Activated T-cell treated with anti-CD3 and anti-CD28 coated beads, Interleukin-2, amount 50 U/mL, for 48 hours (primary cell): ENCODE results near the gene FHAD1.
"Not testable (repeated sequence)": the region's sequence is repeated elsewhere in the genome, so short reads cannot be mapped to it uniquely, and the experiment has no call there.

Source experiments
- DNase-seq, 2 experiments: peaks; one replicate each; pipeline ENCODE4 v3.0.0-alpha.2; 2020

Gene FHAD1

GRCh38 chr1:15277933-15278332 is 30.9 kb downstream of the FHAD1 start:
- DNase-seq = no peak

GRCh38 chr1:15279576-15280230 is 32.7 kb downstream of the FHAD1 start:
- no peak for DNase-seq

GRCh38 chr1:15280416-15280815 is 33.4 kb downstream of the FHAD1 start:
- DNase-seq = no peak

- no peak for DNase-seq
Observed at GRCh38 chr1:15282038-15282437, 35.0 kb downstream of the FHAD1 start.

GRCh38 chr1:15282810-15283474 is 35.9 kb downstream of the FHAD1 start:
- no peak for DNase-seq

GRCh38 chr1:15283526-15283925 is 36.5 kb downstream of the FHAD1 start:
- DNase-seq = no peak

- DNase-seq = no peak
Observed at GRCh38 chr1:15286452-15286851, 39.4 kb downstream of the FHAD1 start.

GRCh38 chr1:15287035-15287979 is 40.3 kb downstream of the FHAD1 start:
- DNase-seq = no peak

GRCh38 chr1:15288173-15288926 is 41.3 kb downstream of the FHAD1 start:
- no peak for DNase-seq

GRCh38 chr1:15289251-15289651 is 42.2 kb downstream of the FHAD1 start:
- DNase-seq = no peak

- peak; percentile 32 to 39 for DNase-seq
Observed at GRCh38 chr1:15290382-15290781, 43.4 kb downstream of the FHAD1 start.

- DNase-seq = no peak
Observed at GRCh38 chr1:15295696-15296095, 48.7 kb downstream of the FHAD1 start.

- no peak for DNase-seq
Observed at GRCh38 chr1:15296585-15297321, 49.7 kb downstream of the FHAD1 start.

GRCh38 chr1:15297975-15298374 is 51.0 kb downstream of the FHAD1 start:
- not testable (repeated sequence) for DNase-seq

- DNase-seq = no peak
Observed at GRCh38 chr1:15299179-15299578, 52.2 kb downstream of the FHAD1 start.

GRCh38 chr1:15299806-15300205 is 52.8 kb downstream of the FHAD1 start:
- no peak for DNase-seq

- DNase-seq = no peak
Observed at GRCh38 chr1:15303935-15304334, 56.9 kb downstream of the FHAD1 start.

- DNase-seq = peak; percentile 81 to 83
Observed at GRCh38 chr1:15304708-15305467, 57.9 kb downstream of the FHAD1 start.

- DNase-seq = no peak
Observed at GRCh38 chr1:15305468-15305770, 58.4 kb downstream of the FHAD1 start.

GRCh38 chr1:15306352-15306751 is 59.3 kb downstream of the FHAD1 start:
- DNase-seq = not testable (repeated sequence)

- no peak for DNase-seq
Observed at GRCh38 chr1:15308135-15308534, 61.1 kb downstream of the FHAD1 start.

GRCh38 chr1:15308621-15309027 is 61.6 kb downstream of the FHAD1 start:
- no peak for DNase-seq
